SHP77 treated with DMSO at 0.1 percent for 48 hours (cell line): Measurements from ENCODE around the gene CTSE.
"Not testable (repeated sequence)": the region's sequence is repeated elsewhere in the genome, so short reads cannot be mapped to it uniquely, and the experiment has no call there.

Experiments
- DNase-seq: peaks from one replicate; lab custom pipeline; 2025; lab: John Stamatoyannopoulos, UW

The CTSE gene

DNA sequence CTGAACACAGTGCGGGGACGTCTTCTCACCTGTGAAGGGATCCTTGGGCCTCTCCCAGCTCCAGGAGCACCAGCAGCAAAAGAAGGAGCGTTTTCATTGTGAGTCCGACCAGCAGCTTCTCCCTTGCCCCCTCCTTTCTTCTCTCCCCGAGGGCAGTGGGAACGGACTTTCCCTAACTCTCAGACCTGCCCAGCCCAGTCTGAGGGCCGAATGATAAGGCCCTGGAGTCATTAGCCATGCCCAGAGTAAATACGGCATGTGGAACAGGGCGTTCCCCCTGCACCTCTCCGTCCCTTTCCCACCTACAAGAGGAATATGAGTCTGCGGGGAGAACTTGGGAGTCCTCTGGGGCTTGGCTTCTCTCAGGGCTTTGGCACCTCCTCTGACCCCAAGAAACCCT lies at the start of gene CTSE:
Gene CTSE, minus strand, starts transcription at position 201 of the 400 bp plus-strand sequence. Its CDS starts 104 bp downstream, at position 97.
- no peak for DNase-seq

DNA sequence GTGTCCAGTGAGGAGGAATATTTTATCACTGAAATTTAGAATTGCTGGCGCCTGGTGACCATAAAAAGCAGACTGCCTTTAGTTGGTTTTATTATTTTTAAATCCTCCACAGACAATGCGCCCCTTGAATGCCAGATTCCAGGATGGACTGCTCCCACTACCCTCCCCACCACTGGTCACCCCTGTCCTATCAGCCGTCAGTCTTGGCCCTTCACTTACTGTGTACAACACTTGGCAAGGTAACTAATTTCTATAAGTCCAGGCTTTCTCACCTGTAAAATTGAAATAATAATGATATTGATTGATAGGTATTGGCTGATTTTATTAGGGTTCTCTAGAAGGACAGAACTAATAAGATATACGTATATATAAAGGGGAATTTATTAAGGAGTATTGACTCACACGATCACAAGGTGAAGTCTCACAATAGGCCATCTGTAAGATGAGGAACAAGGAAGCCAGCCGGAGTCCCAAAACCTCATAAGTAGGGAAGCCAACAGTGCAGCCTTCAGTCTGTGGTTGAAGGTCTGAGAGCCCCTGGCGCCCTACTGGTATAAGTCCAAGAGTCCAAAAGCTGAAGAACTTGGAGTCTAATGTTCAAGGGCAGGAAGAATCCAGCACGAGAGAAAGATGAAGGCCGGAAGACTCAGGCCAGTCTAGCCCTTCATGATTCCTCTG lies 47.1 kb upstream of the CTSE start:
- DNase-seq, result no peak

DNA sequence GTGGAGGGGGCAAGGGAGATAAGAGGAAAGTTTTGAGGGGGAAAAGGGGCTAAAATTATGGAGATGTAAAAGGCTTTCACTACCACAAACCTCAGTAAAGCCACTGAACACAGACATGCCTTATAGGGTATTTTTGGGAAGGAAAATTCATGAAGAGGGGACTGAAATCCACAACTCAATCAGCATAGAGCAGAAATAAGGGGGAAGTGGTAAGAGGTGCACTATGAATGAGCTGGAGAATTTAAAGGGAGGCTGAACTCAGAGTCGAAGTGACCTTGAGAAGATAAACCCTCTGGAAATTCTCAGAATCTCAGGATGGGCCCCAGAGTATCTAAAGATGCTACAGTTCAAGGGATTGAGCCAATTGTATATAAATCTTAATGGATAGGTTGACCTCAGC lies 44.6 kb upstream of the CTSE start:
- no peak for DNase-seq

DNA sequence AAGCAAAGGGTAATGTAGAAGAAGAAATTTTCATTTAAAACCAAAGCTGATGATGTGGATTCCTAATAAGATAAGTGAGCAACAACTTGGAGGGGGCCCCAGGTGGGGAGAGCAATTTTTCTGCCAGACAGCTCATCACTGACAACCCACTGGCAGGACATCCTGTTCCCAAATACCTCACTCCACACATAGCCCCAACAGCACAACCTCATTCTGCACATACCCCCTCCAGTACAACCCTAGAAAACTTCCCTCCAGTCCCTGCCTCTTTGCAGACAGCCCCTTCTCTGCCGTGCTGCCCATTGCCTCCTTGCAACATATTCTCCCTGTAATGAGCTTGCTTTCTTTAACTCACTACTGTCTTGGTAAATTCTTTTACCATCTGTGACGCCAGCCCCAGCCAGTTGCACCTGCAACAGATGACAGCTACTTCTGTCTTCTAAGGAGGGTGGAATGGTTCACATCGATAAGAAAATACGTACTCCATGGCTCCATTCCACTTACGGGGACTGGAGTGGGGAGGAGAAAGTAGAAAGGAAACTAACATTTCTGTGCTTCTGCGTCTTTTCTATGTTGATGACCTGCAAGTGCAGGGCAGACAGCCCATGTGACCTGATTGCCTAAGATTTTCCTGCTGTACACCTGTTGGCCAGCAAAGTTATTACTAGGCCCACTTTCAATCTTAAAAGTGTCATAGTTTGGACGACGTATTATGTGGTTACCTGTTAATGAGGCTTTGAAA lies 44.0 kb upstream of the CTSE start:
- DNase-seq, result no peak

DNA sequence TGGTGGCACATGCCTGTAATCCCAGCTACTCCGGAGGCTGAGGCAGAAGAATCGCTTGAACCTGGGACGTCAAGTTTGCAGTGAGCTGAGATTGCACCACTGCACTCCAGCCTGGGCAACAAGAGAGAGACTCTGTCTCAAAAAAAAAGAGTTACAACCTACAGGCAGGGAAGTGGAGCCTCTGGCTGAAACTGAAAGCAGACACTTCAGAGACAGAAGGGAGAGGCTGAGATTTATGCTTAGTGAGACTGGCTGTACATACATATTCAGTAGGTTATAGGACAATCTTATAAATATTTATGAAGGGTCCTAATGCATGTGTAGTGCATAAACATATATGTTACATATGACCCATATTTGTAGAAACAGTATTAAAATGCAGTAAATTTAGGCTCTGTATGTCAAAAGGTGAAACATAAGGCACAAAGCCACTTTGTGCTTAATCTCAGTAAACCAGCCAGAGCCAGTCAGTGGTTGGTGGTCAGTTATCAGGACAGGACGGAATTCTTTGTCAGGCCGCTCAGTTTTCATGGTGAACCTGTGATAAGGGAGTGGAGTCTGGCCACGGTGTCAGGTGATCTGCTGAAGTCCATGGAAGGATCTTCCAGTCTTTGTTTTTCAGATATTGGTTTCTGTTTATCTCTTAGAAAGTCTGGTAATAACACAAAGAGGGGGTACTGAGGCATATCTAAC lies 42.9 kb upstream of the CTSE start:
- DNase-seq, result no peak

DNA sequence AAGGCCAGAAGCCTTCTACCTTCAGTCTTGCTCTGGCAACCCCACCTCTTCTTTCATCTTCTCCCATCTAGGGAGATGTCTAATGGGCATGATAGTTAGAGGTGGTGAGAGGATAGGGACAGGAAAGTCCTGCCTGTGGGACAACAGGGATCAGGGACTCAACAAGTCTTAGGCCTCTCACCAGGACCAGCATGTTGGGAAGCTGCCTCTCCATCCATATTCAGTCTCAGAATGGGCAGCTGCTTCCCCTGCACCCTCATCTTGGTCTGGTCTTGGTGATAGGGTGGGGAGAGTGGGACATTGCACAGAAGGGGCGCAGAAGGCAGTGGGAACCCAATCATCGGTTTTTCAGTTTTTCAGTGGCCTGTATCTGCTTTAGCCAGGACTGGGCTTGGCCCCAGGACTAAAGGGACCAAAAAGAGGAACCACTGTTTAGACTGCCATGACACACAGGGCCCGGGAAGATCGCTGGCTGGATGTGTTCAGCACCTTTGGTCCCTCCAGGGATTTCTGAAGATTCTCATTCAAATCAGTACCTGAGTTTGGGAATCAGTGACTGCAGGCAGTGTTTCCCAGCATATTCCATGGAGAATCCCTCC lies 42.0 kb upstream of the CTSE start:
- DNase-seq, result no peak

DNA sequence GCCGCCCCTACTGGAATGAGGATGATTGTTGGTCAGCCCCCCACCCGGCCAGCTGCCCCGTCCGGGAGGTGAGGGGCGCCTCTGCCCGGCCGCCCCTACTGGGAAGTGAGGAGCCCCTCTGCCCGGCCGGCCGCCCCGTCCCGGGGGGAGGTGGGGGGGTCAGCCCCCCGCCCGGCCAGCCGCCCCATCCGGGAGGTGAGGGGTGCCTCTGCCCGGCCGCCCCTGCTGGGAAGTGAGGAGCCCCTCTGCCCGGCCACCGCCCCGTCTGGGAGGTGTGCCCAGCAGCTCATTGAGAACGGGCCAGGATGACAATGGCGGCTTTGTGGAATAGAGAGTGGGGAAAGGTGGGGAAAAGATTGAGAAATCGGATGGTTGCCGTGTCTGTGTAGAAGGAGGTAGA lies 40.8 kb upstream of the CTSE start:
- DNase-seq, result not testable (repeated sequence)

DNA sequence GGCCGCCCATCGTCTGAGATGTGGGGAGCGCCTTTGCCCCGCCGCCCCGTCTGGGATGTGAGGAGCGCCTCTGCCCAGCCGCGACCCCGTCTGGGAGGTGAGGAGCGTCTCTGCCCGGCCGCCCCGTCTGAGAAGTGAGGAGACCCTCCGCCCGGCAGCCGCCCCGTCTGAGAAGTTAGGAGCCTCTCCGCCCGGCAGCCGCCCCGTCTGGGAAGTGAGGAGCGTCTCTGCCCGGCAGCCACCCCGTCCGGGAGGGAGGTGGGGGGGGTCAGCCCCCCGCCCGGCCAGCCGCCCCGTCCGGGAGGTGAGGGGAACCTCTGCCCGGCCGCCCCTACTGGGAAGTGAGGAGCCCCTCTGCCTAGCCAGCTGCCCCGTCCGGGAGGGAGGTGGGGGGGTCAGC lies 40.3 kb upstream of the CTSE start:
- DNase-seq, result not testable (repeated sequence)

DNA sequence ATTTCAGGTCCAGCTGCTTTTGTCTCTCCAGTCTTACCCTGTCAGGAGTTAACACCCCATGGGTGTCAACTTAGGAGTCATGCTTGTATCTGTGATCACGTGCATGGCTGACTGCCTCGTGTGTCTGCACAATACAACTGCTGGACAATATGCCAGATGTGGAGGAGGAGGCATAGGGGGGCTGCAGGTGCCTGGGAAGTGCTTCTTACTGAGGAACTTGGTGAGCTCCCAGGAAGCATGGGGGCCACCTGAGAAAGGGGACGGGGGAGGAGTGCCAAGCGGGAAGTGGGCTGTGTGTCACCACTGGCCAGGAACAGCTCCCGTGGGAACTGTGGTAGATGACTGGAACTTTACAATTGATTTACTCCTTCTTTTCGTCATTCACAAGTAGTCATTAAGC lies 38.8 kb upstream of the CTSE start:
- DNase-seq, result no peak

DNA sequence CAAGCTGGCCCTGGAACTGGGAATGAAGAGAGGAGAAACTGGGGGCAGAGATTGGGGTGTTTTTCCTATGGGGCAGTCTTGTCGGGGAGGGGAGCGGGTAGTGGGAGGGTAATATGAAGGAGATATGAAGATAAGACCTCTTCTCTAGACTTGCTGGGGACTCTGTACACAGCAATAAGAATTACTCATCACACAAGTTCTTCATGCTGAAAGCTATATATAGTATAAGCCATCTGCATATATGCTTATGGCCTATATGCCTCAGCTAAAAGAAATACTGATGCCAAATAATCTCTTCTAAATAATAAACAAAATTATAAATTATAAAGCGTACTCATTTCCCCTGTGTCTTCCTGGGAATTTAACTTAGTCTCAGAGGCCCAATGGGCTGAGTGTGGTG lies 37.1 kb upstream of the CTSE start:
- DNase-seq, result no peak

DNA sequence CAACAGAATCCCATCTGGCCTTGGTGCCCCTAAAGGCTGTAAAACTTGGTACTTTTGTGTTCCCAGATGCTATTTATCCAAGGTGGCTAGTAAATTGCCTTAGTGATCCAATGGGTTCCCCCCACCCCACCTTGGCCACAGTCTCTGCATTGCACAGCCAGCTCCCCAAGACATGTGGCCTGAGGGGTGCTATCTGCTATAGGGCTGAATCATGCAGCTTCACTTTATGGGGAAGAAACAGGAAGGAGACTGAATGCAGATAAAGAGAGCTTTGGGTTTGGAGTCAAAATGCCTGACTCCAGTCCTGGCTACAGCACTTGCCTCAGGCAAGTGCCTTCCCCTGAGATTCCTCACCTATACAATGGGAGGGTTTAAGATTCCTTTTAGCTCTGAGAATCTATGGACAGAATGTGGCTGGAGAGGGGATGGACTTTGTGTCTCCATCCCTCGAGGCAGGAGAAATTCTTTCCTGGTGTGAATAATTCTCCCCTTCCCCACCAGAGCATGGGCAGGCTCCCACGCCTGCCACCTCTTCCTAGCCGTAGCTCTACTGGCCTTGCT lies 35.7 kb upstream of the CTSE start:
- DNase-seq, result no peak

DNA sequence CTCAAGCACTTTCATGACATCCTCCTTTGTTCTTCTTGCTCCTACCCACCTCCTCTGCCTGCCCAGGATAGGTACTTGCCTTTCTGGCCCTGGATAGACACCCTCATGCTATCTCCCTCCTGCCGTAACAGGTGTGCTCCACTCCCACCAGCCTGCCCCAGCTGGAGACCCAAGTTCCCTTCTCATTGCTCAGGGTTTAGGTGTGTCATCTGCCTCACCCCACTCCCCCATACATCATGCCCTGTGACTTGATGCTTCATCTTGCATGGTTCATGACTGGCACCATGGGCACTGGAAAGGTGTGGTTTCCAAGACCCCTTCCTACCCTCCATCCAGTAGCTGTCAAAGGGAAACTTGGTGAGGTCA lies 35.2 kb upstream of the CTSE start:
- no peak for DNase-seq

DNA sequence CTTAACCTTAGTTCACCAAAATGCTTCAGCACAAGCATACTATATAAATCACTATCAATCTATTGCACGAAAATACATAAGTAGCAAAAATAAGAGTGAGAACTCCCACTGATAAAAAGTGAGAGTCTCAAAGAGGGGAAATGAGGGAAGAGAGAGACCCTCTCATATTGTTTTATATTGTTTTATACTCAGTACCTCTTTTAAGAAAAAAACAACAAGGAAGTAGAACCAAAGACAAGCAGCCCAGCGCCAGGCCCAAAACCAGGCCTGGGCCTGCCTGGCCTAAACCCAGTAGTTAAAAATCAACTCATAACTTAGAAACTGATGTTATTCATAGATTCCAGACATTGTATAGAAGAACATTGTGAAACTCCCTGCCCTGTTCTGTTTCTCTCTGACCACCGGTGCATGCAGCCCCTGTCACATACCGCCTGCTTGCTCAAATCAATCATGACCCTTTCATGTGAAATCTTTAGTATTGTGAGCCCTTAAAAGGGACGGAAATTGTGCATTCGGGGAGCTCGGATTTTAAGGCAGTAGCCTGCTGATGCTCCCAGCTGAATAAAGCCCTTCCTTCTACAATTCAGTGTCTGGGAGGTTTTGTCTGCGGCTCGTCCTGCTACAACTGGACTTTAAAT lies 34.7 kb upstream of the CTSE start:
- DNase-seq, result not testable (repeated sequence)

DNA sequence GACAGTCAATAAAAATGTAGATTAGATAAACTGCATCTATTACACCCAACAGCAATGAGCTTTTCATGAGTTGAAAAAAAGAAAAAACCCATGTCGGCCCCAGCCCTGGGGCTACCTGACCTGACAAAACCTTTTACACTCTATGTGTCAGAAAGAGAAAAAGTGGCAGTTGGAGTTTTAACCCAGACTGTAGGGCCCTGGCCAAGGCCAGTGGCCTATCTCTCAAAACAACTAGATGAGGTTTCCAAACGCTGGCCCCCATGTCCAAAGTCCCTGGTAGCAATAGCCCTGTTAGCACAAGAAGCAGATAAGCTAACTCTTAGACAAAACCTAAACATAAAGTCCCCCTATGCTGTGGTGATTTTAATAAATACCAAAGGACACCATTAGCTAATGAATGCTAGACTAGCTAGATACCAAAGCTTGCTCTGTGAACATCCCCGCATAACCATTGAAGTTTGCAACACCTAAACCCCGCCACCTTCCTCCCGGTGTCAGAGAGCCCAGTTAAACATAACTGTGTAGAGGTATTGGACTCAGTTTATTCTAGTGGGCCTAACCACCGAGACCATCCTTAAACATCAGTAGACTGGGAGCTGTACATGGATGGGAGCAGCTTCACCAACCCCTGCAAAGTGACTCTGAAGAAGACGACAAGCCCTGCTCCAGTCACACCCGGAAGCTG lies 32.1 kb upstream of the CTSE start:
- DNase-seq, result not testable (repeated sequence)

DNA sequence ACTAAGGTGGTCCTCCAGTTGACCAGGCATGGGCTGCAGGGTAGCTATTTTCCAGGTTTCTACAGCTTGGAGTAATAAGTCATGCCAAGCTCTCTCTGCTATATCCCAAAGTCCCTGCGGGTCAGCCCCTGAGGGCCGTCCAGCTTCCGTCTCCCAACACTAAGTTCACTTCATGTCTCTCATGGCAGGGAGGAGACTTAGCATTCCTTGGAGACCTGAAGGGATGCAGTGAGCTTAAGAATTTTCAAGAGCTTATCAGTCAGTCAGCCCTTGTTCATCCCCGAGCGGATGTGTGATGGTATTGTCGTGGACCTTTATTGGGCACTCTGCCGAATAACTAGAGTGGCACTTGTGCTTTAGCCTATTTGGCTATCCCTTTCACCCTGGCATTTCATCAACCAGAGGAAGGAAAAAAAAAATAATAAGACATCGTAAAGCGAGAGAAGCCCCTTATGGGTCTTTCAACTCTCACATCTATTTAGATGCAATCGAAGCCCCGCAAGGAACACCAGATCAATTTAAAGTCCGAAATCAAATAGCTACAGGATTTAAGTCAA lies 31.5 kb upstream of the CTSE start:
- not testable (repeated sequence) for DNase-seq

DNA sequence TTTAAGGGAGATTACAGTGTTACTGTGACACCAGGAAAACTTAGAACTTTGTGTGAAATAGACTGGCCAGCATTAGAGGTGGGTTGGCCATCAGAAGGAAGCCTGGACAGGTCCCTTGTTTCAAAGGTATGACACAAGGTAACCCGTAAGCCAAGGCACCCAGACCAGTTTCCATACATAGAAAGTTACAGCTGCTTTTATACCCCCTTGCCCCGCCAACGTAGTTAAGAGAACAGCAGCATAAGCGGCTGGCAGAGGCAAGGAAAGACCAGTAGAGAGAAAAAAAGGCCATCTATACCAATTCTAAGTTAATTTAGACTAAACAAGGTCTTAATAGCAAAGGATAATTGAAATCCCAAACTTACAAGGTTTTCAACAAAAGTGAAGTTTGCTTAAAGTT lies 29.9 kb upstream of the CTSE start:
- not testable (repeated sequence) for DNase-seq

DNA sequence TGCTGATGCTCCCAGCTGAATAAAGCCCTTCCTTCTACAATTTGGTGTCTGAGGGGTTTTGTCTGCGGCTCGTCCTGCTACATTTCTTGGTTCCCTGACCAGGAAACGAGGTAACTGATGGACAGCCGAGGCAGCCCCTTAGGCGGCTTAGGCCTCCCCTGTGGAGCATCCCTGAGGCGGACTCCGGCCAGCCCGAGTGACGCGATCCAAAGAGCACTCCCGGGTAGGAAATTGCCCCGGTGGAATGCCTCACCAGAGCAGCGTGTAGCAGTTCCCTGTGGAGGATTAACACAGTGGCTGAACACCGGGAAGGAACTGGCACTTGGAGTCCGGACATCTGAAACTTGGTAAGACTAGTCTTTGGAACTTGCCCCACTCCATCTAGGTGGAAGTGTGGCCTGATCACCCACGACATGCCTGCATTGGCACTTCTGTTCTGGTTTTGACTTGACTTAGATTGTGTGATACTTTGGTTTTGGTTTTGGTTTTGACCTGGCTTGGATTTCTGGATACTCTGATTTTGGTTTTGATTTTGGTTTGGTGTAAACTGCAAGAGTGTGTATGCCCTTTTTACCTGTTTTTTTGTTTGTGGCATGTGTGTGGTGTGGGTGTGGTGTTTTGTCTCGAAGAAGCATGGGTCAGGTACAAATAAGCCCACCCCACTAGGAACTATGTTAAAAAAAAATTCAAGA lies 29.4 kb upstream of the CTSE start, which contains the start of gene RHEX:
Gene RHEX, plus strand, starts transcription at position 255 of the 692 bp plus-strand sequence. CDS start 44,656 bp downstream, outside the sequence.
- not testable (repeated sequence) for DNase-seq

DNA sequence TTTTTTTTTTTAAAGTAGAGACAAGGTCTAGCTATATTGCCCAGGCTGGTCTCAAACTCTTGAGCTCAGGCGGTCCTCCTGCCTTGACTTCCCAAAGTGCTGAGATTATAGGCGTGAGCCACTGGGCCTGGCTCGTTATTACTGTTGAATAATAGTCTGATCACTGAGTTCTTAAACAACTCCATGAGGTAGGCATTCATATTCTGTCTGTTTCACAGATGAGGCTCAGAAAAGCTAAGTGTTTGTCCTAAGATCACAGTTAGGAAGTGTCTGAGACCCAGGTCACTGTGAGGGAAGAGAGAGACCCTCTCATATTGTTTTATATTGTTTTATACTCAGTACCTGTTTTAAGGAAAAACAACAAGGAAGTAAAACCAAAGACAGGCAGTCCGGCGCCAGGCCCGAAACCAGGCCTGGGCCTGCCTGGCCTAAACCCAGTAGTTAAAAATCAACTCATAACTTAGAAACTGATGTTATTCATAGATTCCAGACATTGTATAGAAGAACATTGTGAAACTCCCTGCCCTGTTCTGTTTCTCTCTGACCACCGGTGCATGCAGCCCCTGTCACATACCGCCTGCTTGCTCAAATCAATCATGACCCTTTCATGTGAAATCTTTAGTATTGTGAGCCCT lies 28.7 kb upstream of the CTSE start:
- not testable (repeated sequence) for DNase-seq

DNA sequence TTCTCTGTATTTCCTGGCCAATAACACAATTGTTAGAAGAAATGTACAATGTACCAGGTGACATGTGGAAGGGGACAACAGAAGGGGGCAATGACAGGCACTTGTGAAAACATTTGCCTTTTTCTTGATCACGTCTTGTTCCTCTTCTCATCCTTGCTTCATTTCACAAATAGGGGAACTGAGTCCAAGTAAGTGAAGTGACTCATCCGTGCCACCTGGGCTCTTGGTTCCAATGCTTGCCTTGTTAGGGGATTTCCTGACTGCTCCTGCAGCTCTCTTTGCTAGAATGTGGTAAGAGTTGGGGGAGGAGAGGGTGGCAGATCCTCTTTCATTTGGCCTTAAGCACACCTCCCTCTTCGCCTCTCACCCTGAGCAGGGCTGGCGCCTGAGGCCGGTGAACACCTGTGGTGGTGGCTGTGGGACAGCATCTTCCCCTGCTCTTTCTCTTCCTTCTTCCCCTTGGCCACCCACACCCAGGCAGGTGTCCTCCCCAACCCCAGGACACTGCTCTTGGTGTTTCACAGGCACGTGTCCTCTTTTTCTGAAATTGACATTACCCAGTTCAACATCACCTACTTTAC lies 27.1 kb upstream of the CTSE start:
- no peak for DNase-seq
